DMS53 treated with DMSO at 0.1 percent for 48 hours (cell line): ENCODE measurements around the gene SYNGR1.
"Not testable (repeated sequence)": the region's sequence is repeated elsewhere in the genome, so short reads cannot be mapped to it uniquely, and the experiment has no call there.

Experiments
- DNase-seq: peaks from one replicate; lab custom pipeline; 2025; ENCODE audit not compliant: unreplicated experiment; lab: John Stamatoyannopoulos, UW

SYNGR1 gene

GRCh38 chr22:39316440-39317083 is 33.2 kb upstream of the SYNGR1 start:
- DNase-seq: peak; percentile 78

- DNase-seq: peak; percentile 14
Observed at GRCh38 chr22:39317084-39317774, 32.6 kb upstream of the SYNGR1 start.

GRCh38 chr22:39317775-39318506 is 31.9 kb upstream of the SYNGR1 start:
- DNase-seq: no peak

GRCh38 chr22:39318507-39319283 is 31.1 kb upstream of the SYNGR1 start:
- DNase-seq: no peak

- peak; percentile 95 for DNase-seq
Observed at GRCh38 chr22:39319284-39320022, 30.3 kb upstream of the SYNGR1 start, which contains the start of gene RPL3. RPL3 (minus strand) TSS chr22:39319623; CDS start chr22:39319597, 26 bp downstream.

GRCh38 chr22:39320616-39321029 is 29.2 kb upstream of the SYNGR1 start:
- not testable (repeated sequence) for DNase-seq

GRCh38 chr22:39325392-39325932 is 24.3 kb upstream of the SYNGR1 start:
- DNase-seq: no peak

- DNase-seq: no peak
Observed at GRCh38 chr22:39327995-39328754, 21.6 kb upstream of the SYNGR1 start.

- not testable (repeated sequence) for DNase-seq
Observed at GRCh38 chr22:39330553-39330952, 19.2 kb upstream of the SYNGR1 start.

- no peak for DNase-seq
Observed at GRCh38 chr22:39332441-39333064, 17.2 kb upstream of the SYNGR1 start.

- no peak for DNase-seq
Observed at GRCh38 chr22:39336411-39336810, 13.4 kb upstream of the SYNGR1 start.

- not testable (repeated sequence) for DNase-seq
Observed at GRCh38 chr22:39339775-39340174, 10.0 kb upstream of the SYNGR1 start.

GRCh38 chr22:39341179-39341578 is 8.6 kb upstream of the SYNGR1 start:
- no peak for DNase-seq

GRCh38 chr22:39343259-39344045 is 6.3 kb upstream of the SYNGR1 start:
- peak; percentile 54 for DNase-seq

GRCh38 chr22:39344046-39344390 is 5.8 kb upstream of the SYNGR1 start:
- DNase-seq: no peak

GRCh38 chr22:39345231-39345630 is 4.6 kb upstream of the SYNGR1 start:
- DNase-seq: no peak

GRCh38 chr22:39348909-39349505 is 784 bp upstream of the SYNGR1 start:
- DNase-seq: no peak

- DNase-seq: no peak
Observed at GRCh38 chr22:39349506-39349966, 255 bp upstream of the SYNGR1 start.
